Activated CD8-positive, alpha-beta memory T cell treated with anti-CD3 and anti-CD28 coated beads, Interleukin-2, amount 50 U/mL, for 24 hours (primary cell): ENCODE results near the gene GPR42.
A peak's percentile ranks its signal among the peaks of the same experiment; 100 is the strongest.
"Not testable (repeated sequence)": the region's sequence is repeated elsewhere in the genome, so short reads cannot be mapped to it uniquely, and the experiment has no call there.

Source experiments
- DNase-seq: peaks from one replicate; pipeline ENCODE4 v3.0.0-alpha.2; 2020; ENCODE audit errors: extremely low read depth

Gene GPR42

GRCh38 chr19:35346193-35347052 lies 24.4 kb upstream of the GPR42 start:
- DNase-seq, result peak; percentile 44

GRCh38 chr19:35347171-35347929 lies 23.5 kb upstream of the GPR42 start, which contains the start of gene FFAR1:
TSS of gene FFAR1 (plus strand) at chr19:35347902. CDS start at chr19:35351552, 3,650 bp downstream.
- peak; percentile 31 for DNase-seq

DNA sequence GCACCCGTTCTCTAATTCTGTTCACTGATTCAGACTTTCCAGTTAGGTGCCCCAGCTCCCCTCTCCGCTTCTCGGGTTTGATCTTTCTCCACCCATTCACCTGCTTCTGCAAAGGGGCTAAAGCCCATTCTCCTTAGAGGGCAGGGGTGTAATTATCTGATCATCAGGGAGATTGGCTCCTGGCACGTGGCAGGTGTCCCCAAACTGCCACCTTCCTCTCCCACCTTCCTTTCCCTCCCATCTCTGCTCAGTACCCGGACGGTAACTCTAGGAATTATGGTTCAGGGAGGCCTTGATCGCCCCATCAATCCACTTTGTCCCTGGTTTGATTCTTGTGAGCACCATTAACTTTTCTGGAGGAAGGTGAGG lies 23.0 kb upstream of the GPR42 start:
- no peak for DNase-seq

GRCh38 chr19:35348911-35349611 lies 21.8 kb upstream of the GPR42 start:
- no peak for DNase-seq

DNA sequence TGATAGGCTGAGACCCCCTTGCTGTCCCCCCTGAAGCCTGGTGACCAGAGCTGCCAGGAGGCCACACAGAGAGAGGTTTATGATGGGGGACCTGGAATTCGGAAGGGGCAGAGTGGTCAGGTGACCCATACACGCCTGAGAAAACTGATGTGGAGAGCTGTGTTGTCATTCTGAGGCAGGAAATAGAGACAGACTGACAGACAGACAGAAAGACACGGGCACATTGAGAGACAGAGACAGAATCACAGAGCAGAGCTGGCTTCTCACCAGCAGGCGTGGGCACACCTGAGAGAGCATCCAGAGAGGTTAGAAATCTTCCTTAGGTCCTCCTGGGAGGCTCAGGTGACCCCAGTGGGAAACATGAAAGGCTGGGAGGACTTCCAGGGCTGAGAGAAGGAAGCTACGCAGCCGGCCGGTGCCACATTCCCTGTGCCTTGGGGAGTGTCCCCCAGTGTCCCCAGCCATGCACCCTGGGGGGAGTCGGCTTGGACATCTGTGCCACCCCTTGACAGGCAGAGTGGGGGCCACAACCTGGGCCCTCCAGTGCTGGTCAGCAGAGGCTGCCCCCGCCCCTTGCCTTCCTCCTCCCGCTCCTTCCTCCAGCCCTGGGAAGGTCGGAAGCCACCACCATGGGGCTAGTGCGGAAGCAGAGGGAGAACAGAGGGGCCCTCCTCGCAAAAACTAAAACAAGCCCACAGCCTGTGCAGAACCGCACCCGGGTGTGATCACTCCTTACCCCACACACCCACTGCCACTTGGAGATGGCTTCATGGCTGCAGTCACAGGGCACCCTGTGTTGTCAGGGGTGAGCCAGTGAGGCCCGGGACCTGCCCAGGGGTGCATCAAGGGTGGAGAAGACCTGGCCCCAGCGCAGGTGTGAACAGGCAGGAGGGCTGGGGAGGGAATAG lies 21.0 kb upstream of the GPR42 start:
- no peak for DNase-seq

GRCh38 chr19:35350591-35350990 lies 20.3 kb upstream of the GPR42 start:
- no peak for DNase-seq

DNA sequence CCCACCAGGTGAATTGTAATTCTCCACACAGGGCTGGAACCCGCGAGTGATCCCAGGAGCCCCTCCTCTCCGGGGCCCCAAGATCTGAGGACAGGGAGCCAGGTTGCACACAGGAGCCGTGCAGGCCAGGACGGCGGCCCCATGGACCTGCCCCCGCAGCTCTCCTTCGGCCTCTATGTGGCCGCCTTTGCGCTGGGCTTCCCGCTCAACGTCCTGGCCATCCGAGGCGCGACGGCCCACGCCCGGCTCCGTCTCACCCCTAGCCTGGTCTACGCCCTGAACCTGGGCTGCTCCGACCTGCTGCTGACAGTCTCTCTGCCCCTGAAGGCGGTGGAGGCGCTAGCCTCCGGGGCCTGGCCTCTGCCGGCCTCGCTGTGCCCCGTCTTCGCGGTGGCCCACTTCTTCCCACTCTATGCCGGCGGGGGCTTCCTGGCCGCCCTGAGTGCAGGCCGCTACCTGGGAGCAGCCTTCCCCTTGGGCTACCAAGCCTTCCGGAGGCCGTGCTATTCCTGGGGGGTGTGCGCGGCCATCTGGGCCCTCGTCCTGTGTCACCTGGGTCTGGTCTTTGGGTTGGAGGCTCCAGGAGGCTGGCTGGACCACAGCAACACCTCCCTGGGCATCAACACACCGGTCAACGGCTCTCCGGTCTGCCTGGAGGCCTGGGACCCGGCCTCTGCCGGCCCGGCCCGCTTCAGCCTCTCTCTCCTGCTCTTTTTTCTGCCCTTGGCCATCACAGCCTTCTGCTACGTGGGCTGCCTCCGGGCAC lies 19.3 kb upstream of the GPR42 start:
- DNase-seq, result no peak

GRCh38 chr19:35352177-35352447 lies 18.8 kb upstream of the GPR42 start:
- no peak for DNase-seq

GRCh38 chr19:35352448-35353304 lies 18.2 kb upstream of the GPR42 start:
- peak; percentile 54 for DNase-seq

GRCh38 chr19:35353635-35354034 lies 17.2 kb upstream of the GPR42 start:
- DNase-seq, result no peak

DNA sequence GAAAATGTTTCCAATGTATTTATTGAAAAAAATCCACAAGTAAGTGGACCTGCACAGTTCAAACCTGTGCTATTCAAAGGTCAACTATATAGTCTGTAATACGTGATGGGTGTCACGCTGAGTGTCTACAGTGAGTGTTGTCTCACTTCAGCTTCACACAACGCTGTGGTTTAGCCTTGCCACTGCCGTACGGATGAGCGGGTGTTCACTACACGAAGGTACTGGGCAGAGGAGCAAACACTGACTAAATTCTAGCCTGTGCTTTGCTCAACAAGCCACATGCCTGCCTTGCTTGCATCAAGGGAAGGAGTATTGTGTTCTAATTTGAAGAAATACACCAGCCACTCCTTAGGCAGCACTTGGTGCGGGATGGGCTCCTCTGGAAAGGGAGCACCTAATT lies 16.0 kb upstream of the GPR42 start:
- no peak for DNase-seq

- no peak for DNase-seq
These were observed 14.9 kb upstream of the GPR42 start for GRCh38 chr19:35355791-35356460.

GRCh38 chr19:35357867-35358573 lies 12.8 kb upstream of the GPR42 start, which contains the start of gene FFAR3:
TSS of gene FFAR3 (plus strand) at chr19:35358460. CDS start at chr19:35358891, 431 bp downstream.
- no peak for DNase-seq

DNA sequence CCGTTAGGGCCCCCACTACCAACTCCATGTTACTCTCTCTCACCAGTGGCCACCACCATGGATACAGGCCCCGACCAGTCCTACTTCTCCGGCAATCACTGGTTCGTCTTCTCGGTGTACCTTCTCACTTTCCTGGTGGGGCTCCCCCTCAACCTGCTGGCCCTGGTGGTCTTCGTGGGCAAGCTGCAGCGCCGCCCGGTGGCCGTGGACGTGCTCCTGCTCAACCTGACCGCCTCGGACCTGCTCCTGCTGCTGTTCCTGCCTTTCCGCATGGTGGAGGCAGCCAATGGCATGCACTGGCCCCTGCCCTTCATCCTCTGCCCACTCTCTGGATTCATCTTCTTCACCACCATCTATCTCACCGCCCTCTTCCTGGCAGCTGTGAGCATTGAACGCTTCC lies 12.0 kb upstream of the GPR42 start:
- not testable (repeated sequence) for DNase-seq

DNA sequence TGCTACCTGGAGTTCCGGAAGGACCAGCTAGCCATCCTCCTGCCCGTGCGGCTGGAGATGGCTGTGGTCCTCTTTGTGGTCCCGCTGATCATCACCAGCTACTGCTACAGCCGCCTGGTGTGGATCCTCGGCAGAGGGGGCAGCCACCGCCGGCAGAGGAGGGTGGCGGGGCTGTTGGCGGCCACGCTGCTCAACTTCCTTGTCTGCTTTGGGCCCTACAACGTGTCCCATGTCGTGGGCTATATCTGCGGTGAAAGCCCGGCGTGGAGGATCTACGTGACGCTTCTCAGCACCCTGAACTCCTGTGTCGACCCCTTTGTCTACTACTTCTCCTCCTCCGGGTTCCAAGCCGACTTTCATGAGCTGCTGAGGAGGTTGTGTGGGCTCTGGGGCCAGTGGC lies 11.5 kb upstream of the GPR42 start:
- DNase-seq, result not testable (repeated sequence)

DNA sequence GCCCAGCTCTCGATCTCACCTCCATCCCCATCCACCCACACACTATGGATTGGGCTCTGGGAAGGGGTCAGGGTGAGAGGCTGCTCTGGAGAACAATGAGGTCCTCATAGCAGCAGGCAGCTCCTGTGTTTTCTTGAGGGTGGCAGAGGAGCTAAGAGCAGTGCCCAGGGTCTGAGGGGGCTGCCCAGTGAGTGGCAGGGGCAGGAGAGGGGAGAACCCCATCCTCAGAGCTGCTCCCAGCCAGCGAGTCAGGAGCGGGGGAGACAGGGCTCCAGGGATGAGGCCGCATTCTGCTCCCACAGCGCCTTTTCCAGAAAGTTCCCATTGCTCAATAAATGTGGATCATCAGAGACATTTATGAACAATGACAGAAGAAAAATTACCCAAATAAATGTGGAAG lies 10.8 kb upstream of the GPR42 start:
- DNase-seq, result not testable (repeated sequence)

DNA sequence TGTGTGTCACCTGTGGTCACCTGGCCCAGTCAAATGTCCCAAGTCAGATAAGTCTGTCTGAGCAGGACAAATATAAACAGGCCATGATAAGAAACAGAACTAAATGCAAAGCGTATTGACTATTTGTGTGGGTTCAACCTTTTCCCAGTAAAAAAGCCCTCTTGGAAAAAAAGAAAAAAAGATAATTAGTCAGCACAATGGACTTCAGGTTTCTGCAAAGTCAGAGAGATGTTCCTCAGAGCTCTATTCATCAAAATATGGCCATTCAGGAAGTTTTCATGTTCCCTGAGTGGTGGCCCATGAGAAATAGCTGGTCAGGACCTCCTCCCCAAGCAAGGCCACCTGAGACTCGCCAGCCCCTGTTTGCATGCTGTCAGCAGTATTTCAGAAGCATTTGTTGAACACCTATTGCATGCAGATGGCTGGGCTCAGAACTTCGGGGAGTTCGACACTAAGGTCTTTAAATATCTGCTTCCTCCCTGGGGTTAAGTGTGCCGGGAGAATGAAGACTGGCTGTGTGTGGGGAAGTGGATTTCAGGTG lies 9.9 kb upstream of the GPR42 start:
- no peak for DNase-seq
